RKO (cell line): ENCODE measurements around the gene CD82.

Experiments
- DNase-seq: peaks from one replicate; pipeline ENCODE4 v3.0.0-alpha.2; 2016; ENCODE audit warnings: low spot score

The CD82 gene

GRCh38 chr11:44617671-44618461 lies 52.4 kb downstream of the CD82 start:
- DNase-seq: no peak

- DNase-seq: no peak
Measured at GRCh38 chr11:44618561-44619425, 53.3 kb downstream of the CD82 start.

GRCh38 chr11:44620328-44620725 lies 54.9 kb downstream of the CD82 start:
- no peak for DNase-seq

- DNase-seq: peak; percentile 47
Measured at GRCh38 chr11:44621140-44621681, 55.7 kb downstream of the CD82 start.

GRCh38 chr11:44621784-44622183 lies 56.3 kb downstream of the CD82 start:
- DNase-seq: no peak

- DNase-seq: no peak
Measured at GRCh38 chr11:44622190-44622650, 56.8 kb downstream of the CD82 start.

- DNase-seq: no peak
Measured at GRCh38 chr11:44622721-44623258, 57.3 kb downstream of the CD82 start.

GRCh38 chr11:44623341-44623730 lies 57.9 kb downstream of the CD82 start:
- no peak for DNase-seq

GRCh38 chr11:44623731-44624491 lies 58.4 kb downstream of the CD82 start:
- DNase-seq: no peak

GRCh38 chr11:44624761-44625221 lies 59.3 kb downstream of the CD82 start:
- no peak for DNase-seq

- DNase-seq: no peak
Measured at GRCh38 chr11:44625759-44626523, 60.5 kb downstream of the CD82 start.

- no peak for DNase-seq
Measured at GRCh38 chr11:44626645-44627044, 61.2 kb downstream of the CD82 start.

- DNase-seq: no peak
Measured at GRCh38 chr11:44627165-44627789, 61.8 kb downstream of the CD82 start.

- DNase-seq: no peak
Measured at GRCh38 chr11:44627911-44628729, 62.7 kb downstream of the CD82 start.

GRCh38 chr11:44628730-44629700 lies 63.6 kb downstream of the CD82 start:
- DNase-seq: no peak

- DNase-seq: no peak
Measured at GRCh38 chr11:44629732-44630345, 64.4 kb downstream of the CD82 start.

GRCh38 chr11:44630511-44631210 lies 65.2 kb downstream of the CD82 start:
- no peak for DNase-seq
